MCF 10A (cell line): ENCODE data around the gene SLCO2A1. TPM values are rescaled to one million over a fixed set of nuclear protein-coding genes. Genes with fewer than 3 reads are reported as not detected.

Experiments
- BruUV-seq: library from RNA; stranded (reverse); fragments of 400-500 nt; replicated peaks from 2 replicates; lab custom pipeline; 2021; lab: Mats Ljungman, UMichigan
- CTCF ChIA-PET: fragments of 300-600 bp; sonication (Branson Sonifier 250); formaldehyde crosslinking; extraction: SDS; loops from one replicate; lab custom pipeline; 2021; ENCODE audit warnings: antibody characterized with exemption, inconsistent platforms; lab: Yijun Ruan, JAX
- POLR2A ChIA-PET: fragments of 300-600, 350-650 bp; sonication (Branson Sonifier 250); formaldehyde crosslinking; extraction: SDS; loops from one replicate; lab custom pipeline; 2020; ENCODE audit warnings: antibody characterized with exemption, inconsistent platforms; lab: Yijun Ruan, JAX
- DNase-seq: peaks from one replicate; pipeline ENCODE4 v3.0.0-alpha.2; 2018; ENCODE audit not compliant: unreplicated experiment
- H3K27ac Mint-ChIP-seq: one replicate; pipeline ENCODE4 v1.8.0; 2022; ENCODE audit warnings: mild to moderate bottlenecking, low read depth, mixed read lengths; ENCODE audit not compliant: unreplicated experiment
- H3K27me3 Mint-ChIP-seq: one replicate; pipeline ENCODE4 v1.8.0; 2022; ENCODE audit warnings: mixed read lengths; ENCODE audit not compliant: insufficient read depth, unreplicated experiment
- H3K36me3 Mint-ChIP-seq: one replicate; pipeline ENCODE4 v1.8.0; 2022; ENCODE audit warnings: mild to moderate bottlenecking, moderate library complexity, mixed read lengths; ENCODE audit not compliant: insufficient read depth, unreplicated experiment
- H3K4me1 Mint-ChIP-seq: one replicate; pipeline ENCODE4 v1.8.0; 2022; ENCODE audit warnings: mixed read lengths; ENCODE audit not compliant: insufficient read depth, unreplicated experiment
- H3K4me3 Mint-ChIP-seq: one replicate; pipeline ENCODE4 v1.8.0; 2022; ENCODE audit warnings: mild to moderate bottlenecking, moderate library complexity, mixed read lengths; ENCODE audit not compliant: unreplicated experiment
- H3K9me3 Mint-ChIP-seq: one replicate; pipeline ENCODE4 v1.8.0; 2022; ENCODE audit warnings: mixed read lengths; ENCODE audit not compliant: unreplicated experiment
- CTCF ChIP-seq: fragments of 200-600 bp; IDR thresholded peaks from one replicate; pipeline ENCODE4 v1.8.0; 2022; ENCODE audit warnings: antibody characterized with exemption, mild to moderate bottlenecking; ENCODE audit not compliant: unreplicated experiment
- intact Hi-C: fragments of 100-400 bp; cut with micrococcal nuclease; formaldehyde crosslinking; loops from 2 replicates; pipeline ENCODE4 v1.14.1; 2022
- total RNA-seq: library from RNA; stranded (reverse); gene quantifications from 2 replicates; pipeline ENCODE4 v1.2.3, GENCODE V29; 2022

Gene SLCO2A1
- total RNA-seq, 1 experiment from 2014 or later: 1.0 TPM

GRCh38 chr3:133935843-133936769 is 93.6 kb downstream of the SLCO2A1 start:
- no peak overlapping the region for H3K27ac Mint-ChIP-seq
- CTCF ChIA-PET: interaction anchor here (0.6 to 2.7 kb wide), 12 partner anchors 7 to 309 kb away, joined by 3 to 21 read pairs (median 4); no protein-coding TSS in a partner anchor
- BruUV-seq: no TSS peak
- no peak overlapping the region for H3K4me3 Mint-ChIP-seq
- TF ChIP-seq CTCF: no peak
- H3K36me3 Mint-ChIP-seq: no peaks in the 10 kb centered on the region
- H3K27me3 Mint-ChIP-seq: no peaks in the 10 kb centered on the region
- POLR2A ChIA-PET: interaction anchor here (0.5 kb wide), 1 partner anchor 302 kb away, joined by 3 read pairs; no protein-coding TSS in a partner anchor
- peaks cover under 1% of the 10 kb centered on the region for H3K4me1 Mint-ChIP-seq
- DNase-seq: no peak
- H3K9me3 Mint-ChIP-seq: no peaks in the 10 kb centered on the region
- intact Hi-C loops: loop anchor here (10.0 kb wide), 1 partner anchor 229 kb away; no protein-coding TSS in a partner anchor

GRCh38 chr3:133934996-133935842 is 94.5 kb downstream of the SLCO2A1 start:
- no TSS peak for BruUV-seq
- ChIA-PET CTCF (interaction anchor here (0.6 to 2.7 kb wide), 6 partner anchors 28 to 508 kb away, joined by 3 to 21 read pairs (median 5); no protein-coding TSS in a partner anchor), POLR2A (no interaction called here)
- no peak overlapping the region for H3K27ac Mint-ChIP-seq
- H3K4me3 Mint-ChIP-seq: no peak overlapping the region
- DNase-seq: no peak
- no peaks in the 10 kb centered on the region for H3K9me3 Mint-ChIP-seq
- H3K4me1 Mint-ChIP-seq: no peaks in the 10 kb centered on the region
- no peak for TF ChIP-seq CTCF
- no peaks in the 10 kb centered on the region for H3K36me3 Mint-ChIP-seq
- intact Hi-C loops: loop anchor here (10.0 kb wide), 1 partner anchor 230 kb away; no protein-coding TSS in a partner anchor
- no peaks in the 10 kb centered on the region for H3K27me3 Mint-ChIP-seq

GRCh38 chr3:133934073-133934970 is 95.4 kb downstream of the SLCO2A1 start:
- ChIA-PET CTCF (interaction anchor here (0.6 to 7.2 kb wide), 5 partner anchors 124 to 509 kb away, joined by 3 to 68 read pairs (median 57); no protein-coding TSS in a partner anchor), POLR2A (no interaction called here)
- Mint-ChIP-seq H3K27me3 (peaks cover 4% of the 10 kb centered on the region), H3K9me3 (no peaks in the 10 kb centered on the region), H3K4me3 (no peak overlapping the region), H3K4me1 (peaks cover 2% of the 10 kb centered on the region), H3K27ac (no peak overlapping the region), H3K36me3 (no peaks in the 10 kb centered on the region)
- BruUV-seq: no TSS peak
- TF ChIP-seq CTCF: no peak
- no peak for DNase-seq
- intact Hi-C loops: loop anchor here (10.0 kb wide), 1 partner anchor 230 kb away; no protein-coding TSS in a partner anchor
